Glutamatergic neuron (in vitro differentiated cells): ENCODE results near the gene PCED1B. TPM values are rescaled to one million over a fixed set of nuclear protein-coding genes. Genes with fewer than 3 reads are reported as not detected.

ENCODE experiments used
- DNase-seq: peaks from one replicate; pipeline ENCODE4 v3.0.0; 2022
- H3K27ac Mint-ChIP-seq: one replicate; pipeline ENCODE4 v1.8.0; 2020; ENCODE audit warnings: mild to moderate bottlenecking, mixed read lengths, inconsistent platforms; ENCODE audit not compliant: unreplicated experiment
- H3K27me3 Mint-ChIP-seq: one replicate; pipeline ENCODE4 v1.8.0; 2020; ENCODE audit warnings: mild to moderate bottlenecking, moderate library complexity, mixed read lengths, inconsistent platforms; ENCODE audit not compliant: unreplicated experiment
- H3K36me3 Mint-ChIP-seq: one replicate; pipeline ENCODE4 v1.8.0; 2020; ENCODE audit warnings: mild to moderate bottlenecking, mixed read lengths, inconsistent platforms; ENCODE audit not compliant: unreplicated experiment
- H3K4me1 Mint-ChIP-seq: one replicate; pipeline ENCODE4 v1.8.0; 2020; ENCODE audit warnings: mild to moderate bottlenecking, low read depth, mixed read lengths, inconsistent platforms; ENCODE audit not compliant: unreplicated experiment
- H3K4me3 Mint-ChIP-seq: one replicate; pipeline ENCODE4 v1.8.0; 2020; ENCODE audit warnings: mild to moderate bottlenecking, mixed read lengths, inconsistent platforms; ENCODE audit not compliant: unreplicated experiment
- H3K9me3 Mint-ChIP-seq: one replicate; pipeline ENCODE4 v1.8.0; 2020; ENCODE audit warnings: mild to moderate bottlenecking, moderate library complexity, mixed read lengths, inconsistent platforms; ENCODE audit not compliant: unreplicated experiment
- CTCF ChIP-seq: fragments of 200-600 bp; sonication (generic); IDR thresholded peaks from one replicate; pipeline ENCODE4 v1.5.0; 2021; ENCODE audit not compliant: partially characterized antibody, unreplicated experiment
- total RNA-seq: library from RNA; stranded (reverse); fragmentation: NEBNext Ultra II Directional; extraction: Animal tissue kit (Norgen Biotek cat#: 25700); gene quantifications from one replicate; pipeline ENCODE4 v1.2.1, GENCODE V29; 2021; ENCODE audit not compliant: unreplicated experiment

PCED1B gene
- total RNA-seq, 1 donor from 2014 or later: 0.27 TPM

GRCh38 chr12:47249082-47249481, 169.7 kb downstream of the PCED1B start:
- no peak overlapping the region for H3K4me3 Mint-ChIP-seq
- no peaks in the 10 kb centered on the region for H3K4me1 Mint-ChIP-seq
- H3K36me3 Mint-ChIP-seq: peaks cover 4% of the 10 kb centered on the region
- peaks cover 4% of the 10 kb centered on the region for H3K9me3 Mint-ChIP-seq
- H3K27ac Mint-ChIP-seq: no peak overlapping the region
- TF ChIP-seq CTCF: no peak
- peaks cover 2% of the 10 kb centered on the region for H3K27me3 Mint-ChIP-seq
- DNase-seq: no peak

- H3K36me3 Mint-ChIP-seq: peaks cover 4% of the 10 kb centered on the region
- no peak overlapping the region for H3K4me3 Mint-ChIP-seq
- H3K9me3 Mint-ChIP-seq: peaks cover 4% of the 10 kb centered on the region
- H3K27ac Mint-ChIP-seq: no peak overlapping the region
- H3K4me1 Mint-ChIP-seq: no peaks in the 10 kb centered on the region
- no peak for TF ChIP-seq CTCF
- no peak for DNase-seq
- peaks cover 2% of the 10 kb centered on the region for H3K27me3 Mint-ChIP-seq
Measured at GRCh38 chr12:47249719-47250357, 170.4 kb downstream of the PCED1B start.

GRCh38 chr12:47251919-47252318, 172.5 kb downstream of the PCED1B start:
- Mint-ChIP-seq H3K4me1 (no peaks in the 10 kb centered on the region), H3K27ac (no peak overlapping the region), H3K27me3 (peaks cover 2% of the 10 kb centered on the region), H3K4me3 (no peak overlapping the region), H3K9me3 (peaks cover 4% of the 10 kb centered on the region), H3K36me3 (peaks cover 4% of the 10 kb centered on the region)
- TF ChIP-seq CTCF: no peak
- DNase-seq: no peak

DNA sequence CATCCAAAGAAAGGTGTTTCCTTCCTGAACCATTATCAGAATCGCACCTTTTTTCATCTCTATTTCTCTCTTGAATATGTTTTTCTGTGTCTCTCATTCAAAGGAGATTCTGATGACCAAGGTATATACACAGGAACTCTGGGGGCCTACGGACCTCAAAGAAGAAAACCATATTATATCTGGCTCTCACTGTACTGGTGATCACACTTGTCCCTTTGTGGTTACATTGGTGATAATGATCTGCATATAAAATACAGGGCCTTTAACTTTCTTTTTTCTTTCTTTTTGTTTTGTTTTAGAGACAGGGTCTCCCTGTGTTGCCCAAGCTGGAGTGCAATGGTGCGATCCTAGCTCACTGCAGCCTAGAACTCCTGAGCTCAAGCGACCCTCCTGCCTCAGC, 185.5 kb downstream of the PCED1B start:
- no peak overlapping the region for H3K27ac Mint-ChIP-seq
- no peaks in the 10 kb centered on the region for H3K4me1 Mint-ChIP-seq
- DNase-seq: no peak
- H3K9me3 Mint-ChIP-seq: no peaks in the 10 kb centered on the region
- H3K27me3 Mint-ChIP-seq: no peaks in the 10 kb centered on the region
- no peak overlapping the region for H3K4me3 Mint-ChIP-seq
- H3K36me3 Mint-ChIP-seq: no peaks in the 10 kb centered on the region
- TF ChIP-seq CTCF: no peak

- DNase-seq: no peak
- Mint-ChIP-seq H3K9me3 (no peaks in the 10 kb centered on the region), H3K4me3 (no peak overlapping the region), H3K27me3 (no peaks in the 10 kb centered on the region), H3K4me1 (no peaks in the 10 kb centered on the region), H3K36me3 (no peaks in the 10 kb centered on the region), H3K27ac (no peak overlapping the region)
- no peak for TF ChIP-seq CTCF
Measured at GRCh38 chr12:47265391-47265790, 186.0 kb downstream of the PCED1B start.
